Activated naive CD8-positive, alpha-beta T cell treated with anti-CD3 and anti-CD28 coated beads, Interleukin-2, amount 10 ng/mL, durations not matched to agents 7 days and 5 days (primary cell): Measurements from ENCODE around the gene MREG. TPM values are rescaled to one million over a fixed set of nuclear protein-coding genes. Genes with fewer than 3 reads are reported as not detected.

Source experiments
- ATAC-seq: fragments of 150-1000 bp; cut with Tn5 transposase; one replicate; pipeline ENCODE4 v1.10.0; 2021; ENCODE audit warnings: low read depth, moderate library complexity
- POLR2A ChIA-PET: fragments of 350-600 bp; sonication (Branson Sonifier 250); formaldehyde crosslinking; loops from one replicate; lab custom pipeline; 2021; ENCODE audit warnings: antibody characterized with exemption; lab: Charles Lee
- DNase-seq: peaks from one replicate; pipeline ENCODE4 v3.0.0; 2021
- H3K27ac Mint-ChIP-seq: one replicate; pipeline ENCODE4 v1.8.0; 2022; ENCODE audit warnings: mild to moderate bottlenecking, mixed read lengths
- H3K27me3 Mint-ChIP-seq: one replicate; pipeline ENCODE4 v1.8.0; 2022; ENCODE audit warnings: mild to moderate bottlenecking, moderate library complexity, mixed read lengths
- H3K36me3 Mint-ChIP-seq: one replicate; pipeline ENCODE4 v1.8.0; 2021; ENCODE audit warnings: mild to moderate bottlenecking, mixed read lengths
- H3K4me1 Mint-ChIP-seq: one replicate; pipeline ENCODE4 v1.8.0; 2021; ENCODE audit warnings: mixed read lengths
- H3K4me3 Mint-ChIP-seq: one replicate; pipeline ENCODE4 v1.8.0; 2022; ENCODE audit warnings: mild to moderate bottlenecking, moderate library complexity, mixed read lengths
- H3K9me3 Mint-ChIP-seq: one replicate; pipeline ENCODE4 v1.8.0; 2021; ENCODE audit warnings: mixed read lengths
- total RNA-seq, 2 experiments: library from RNA; stranded (reverse); gene quantifications; one replicate each; pipeline ENCODE4 v1.2.3, GENCODE V29; 2021

Gene MREG
- total RNA-seq, 2 experiments from 2014 or later = 7.0 to 8.5 TPM

DNA sequence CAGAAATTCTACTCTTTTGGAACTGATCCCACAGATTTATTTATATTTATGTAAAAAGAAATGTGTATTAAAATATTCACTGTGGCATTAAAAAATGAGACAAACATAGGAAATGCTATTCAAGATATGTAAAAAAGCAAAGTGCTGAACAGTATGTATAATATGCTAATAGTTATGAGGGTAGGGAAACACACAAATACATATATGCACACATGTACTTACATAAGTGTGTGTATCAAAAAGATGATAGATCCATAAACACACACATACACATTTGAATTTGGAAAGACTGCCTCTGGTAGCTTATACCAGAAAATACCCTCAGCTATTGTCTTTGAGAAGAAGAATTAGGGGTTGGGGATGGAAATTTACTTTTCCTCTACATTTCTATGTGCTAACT lies 103.2 kb downstream of the MREG start:
- Mint-ChIP-seq H3K27me3 (peaks cover 52% of the 10 kb centered on the region), H3K36me3 (no peaks in the 10 kb centered on the region), H3K4me1 (peaks cover 4% of the 10 kb centered on the region), H3K27ac (no peak overlapping the region), H3K9me3 (no peaks in the 10 kb centered on the region), H3K4me3 (no peak overlapping the region)
- POLR2A ChIA-PET = no interaction called here
- no peak for ATAC-seq
- DNase-seq = no peak

DNA sequence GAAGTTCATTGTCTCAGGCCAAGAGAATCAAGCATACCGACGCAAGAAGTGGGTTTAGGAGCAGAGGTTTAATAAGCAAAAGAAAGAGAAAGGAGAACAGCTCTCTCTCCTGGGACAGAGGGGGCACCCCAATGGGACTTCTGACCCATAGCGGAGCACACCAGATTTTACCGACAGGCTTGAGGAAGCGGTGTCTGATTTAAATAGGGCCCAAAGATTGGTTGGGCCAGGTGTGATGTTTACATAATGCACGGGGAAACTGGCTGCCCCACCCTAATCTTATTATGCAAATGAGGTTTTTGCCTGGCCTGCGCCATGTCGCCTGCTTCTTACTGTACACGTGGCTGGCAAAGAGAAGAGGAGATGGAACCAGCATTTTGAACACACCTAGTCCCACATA lies 106.2 kb downstream of the MREG start:
- Mint-ChIP-seq H3K27me3 (peaks cover 49% of the 10 kb centered on the region), H3K4me3 (no peak overlapping the region), H3K27ac (no peak overlapping the region), H3K36me3 (no peaks in the 10 kb centered on the region), H3K4me1 (no peaks in the 10 kb centered on the region), H3K9me3 (no peaks in the 10 kb centered on the region)
- ATAC-seq (no peak), DNase-seq (no peak)
- POLR2A ChIA-PET = no interaction called here

DNA sequence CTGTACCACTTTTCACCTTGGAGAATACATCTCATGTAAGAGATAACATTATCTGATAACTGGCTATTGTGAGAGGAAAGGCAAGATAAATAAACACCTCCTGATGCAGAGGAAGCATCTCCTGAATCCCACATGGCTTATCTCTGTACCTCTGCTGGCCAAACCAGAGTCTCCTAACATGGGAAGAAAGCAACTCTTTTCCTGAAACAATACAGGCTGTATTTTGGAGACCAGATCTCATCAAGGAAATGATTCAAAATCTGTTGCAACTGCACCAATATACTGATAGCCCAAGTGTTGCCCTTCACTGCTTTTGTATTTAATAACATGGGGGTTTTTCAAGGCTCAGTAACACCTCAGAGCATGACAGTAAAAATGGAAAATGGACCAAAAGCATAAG lies 106.9 kb downstream of the MREG start:
- no peak for DNase-seq
- peaks cover 49% of the 10 kb centered on the region for H3K27me3 Mint-ChIP-seq
- no peak overlapping the region for H3K27ac Mint-ChIP-seq
- no peaks in the 10 kb centered on the region for H3K36me3 Mint-ChIP-seq
- no peak overlapping the region for H3K4me3 Mint-ChIP-seq
- no peaks in the 10 kb centered on the region for H3K9me3 Mint-ChIP-seq
- POLR2A ChIA-PET = no interaction called here
- no peaks in the 10 kb centered on the region for H3K4me1 Mint-ChIP-seq
- ATAC-seq = no peak

DNA sequence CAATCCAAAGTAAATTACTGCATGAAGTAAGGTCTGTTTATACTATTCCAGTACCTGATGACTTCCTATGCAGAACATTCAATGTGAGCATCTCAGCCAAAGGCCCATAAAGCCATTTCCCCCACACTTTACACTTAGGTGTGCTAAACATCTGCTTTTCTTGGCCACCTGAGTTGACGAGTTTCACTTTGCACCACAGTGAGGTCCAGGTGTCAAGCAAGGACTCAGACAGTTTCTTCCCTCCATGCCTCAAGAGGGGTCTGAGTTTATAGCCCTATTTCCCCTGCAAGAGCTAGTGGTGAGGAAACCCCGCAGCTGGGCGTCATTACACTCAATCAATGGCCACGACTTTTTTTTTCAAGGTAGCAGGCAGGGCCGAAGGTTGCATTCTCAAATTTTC lies 107.7 kb downstream of the MREG start:
- POLR2A ChIA-PET = no interaction called here
- H3K4me3 Mint-ChIP-seq = no peak overlapping the region
- no peaks in the 10 kb centered on the region for H3K36me3 Mint-ChIP-seq
- H3K27me3 Mint-ChIP-seq = peaks cover 50% of the 10 kb centered on the region
- no peak for ATAC-seq
- H3K27ac Mint-ChIP-seq = no peak overlapping the region
- H3K9me3 Mint-ChIP-seq = no peaks in the 10 kb centered on the region
- H3K4me1 Mint-ChIP-seq = peaks cover 3% of the 10 kb centered on the region
- DNase-seq = no peak

DNA sequence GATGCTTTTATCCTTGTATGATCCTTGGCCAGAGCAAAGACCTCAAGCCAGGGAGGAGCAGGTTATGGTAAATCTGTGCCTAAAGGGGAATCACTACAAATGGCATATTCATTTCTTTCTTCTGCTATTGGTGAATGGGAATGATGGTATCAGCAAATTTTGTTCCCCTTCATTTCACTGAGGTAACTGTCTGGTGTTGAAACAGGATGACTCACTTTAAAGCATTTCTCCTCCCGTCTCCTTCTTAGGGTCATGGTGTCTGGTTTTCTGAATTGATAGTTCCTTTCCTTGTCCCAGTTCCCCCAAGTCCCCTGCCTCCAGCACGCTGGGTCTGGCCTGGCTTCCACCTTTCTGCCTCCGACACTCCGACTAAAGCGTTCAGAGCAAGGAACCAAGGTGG lies 109.2 kb downstream of the MREG start:
- Mint-ChIP-seq H3K4me1 (peaks cover 3% of the 10 kb centered on the region), H3K27ac (no peak overlapping the region), H3K4me3 (no peak overlapping the region), H3K27me3 (peaks cover 36% of the 10 kb centered on the region), H3K9me3 (no peaks in the 10 kb centered on the region), H3K36me3 (no peaks in the 10 kb centered on the region)
- no peak for DNase-seq
- POLR2A ChIA-PET = no interaction called here
- no peak for ATAC-seq

DNA sequence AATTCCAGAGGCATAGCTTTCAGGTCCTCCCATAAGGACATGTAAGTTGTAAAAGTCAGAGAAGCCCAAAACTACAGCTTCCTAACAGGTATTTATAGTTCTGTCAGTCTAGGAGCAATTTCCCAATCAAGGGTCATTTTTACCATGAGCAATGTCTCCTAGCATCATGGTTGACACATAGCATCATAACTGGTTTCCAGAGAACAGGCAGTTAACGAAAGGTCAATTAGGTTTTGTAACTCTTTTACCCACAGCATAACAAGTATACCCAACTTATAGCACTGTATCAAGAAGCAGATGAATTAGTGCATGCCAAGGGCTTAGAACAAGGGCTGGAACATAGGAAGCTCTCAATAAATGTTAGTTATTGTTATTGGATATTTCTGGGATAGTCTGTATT lies 110.1 kb downstream of the MREG start:
- DNase-seq (no peak), ATAC-seq (no peak)
- H3K9me3 Mint-ChIP-seq = no peaks in the 10 kb centered on the region
- no peak overlapping the region for H3K4me3 Mint-ChIP-seq
- POLR2A ChIA-PET = no interaction called here
- H3K27me3 Mint-ChIP-seq = peaks cover 30% of the 10 kb centered on the region
- H3K27ac Mint-ChIP-seq = no peak overlapping the region
- peaks cover 3% of the 10 kb centered on the region for H3K4me1 Mint-ChIP-seq
- no peaks in the 10 kb centered on the region for H3K36me3 Mint-ChIP-seq

DNA sequence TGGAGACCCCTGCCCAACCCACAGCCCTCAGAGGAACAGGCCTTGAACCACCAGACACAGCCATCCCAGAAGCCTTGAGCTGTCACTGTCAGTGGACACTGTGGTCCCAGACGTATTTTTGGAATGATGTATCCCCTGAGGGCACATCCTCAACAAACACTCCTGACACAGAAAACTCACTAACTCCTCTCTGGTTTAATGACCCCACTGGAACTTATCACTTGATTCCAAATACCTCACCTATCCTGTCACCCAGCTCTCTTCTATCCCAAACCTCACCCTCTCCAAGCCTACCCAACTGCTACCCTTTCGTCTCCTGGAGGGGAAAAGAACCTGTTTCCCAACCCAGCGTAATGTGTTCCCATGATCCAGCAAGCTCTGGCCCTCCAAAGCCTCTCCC lies 111.6 kb downstream of the MREG start:
- Mint-ChIP-seq H3K9me3 (no peaks in the 10 kb centered on the region), H3K4me1 (peaks cover 3% of the 10 kb centered on the region), H3K4me3 (no peak overlapping the region), H3K27me3 (peaks cover 26% of the 10 kb centered on the region), H3K27ac (no peak overlapping the region), H3K36me3 (no peaks in the 10 kb centered on the region)
- POLR2A ChIA-PET = no interaction called here
- no peak for DNase-seq
- no peak for ATAC-seq

DNA sequence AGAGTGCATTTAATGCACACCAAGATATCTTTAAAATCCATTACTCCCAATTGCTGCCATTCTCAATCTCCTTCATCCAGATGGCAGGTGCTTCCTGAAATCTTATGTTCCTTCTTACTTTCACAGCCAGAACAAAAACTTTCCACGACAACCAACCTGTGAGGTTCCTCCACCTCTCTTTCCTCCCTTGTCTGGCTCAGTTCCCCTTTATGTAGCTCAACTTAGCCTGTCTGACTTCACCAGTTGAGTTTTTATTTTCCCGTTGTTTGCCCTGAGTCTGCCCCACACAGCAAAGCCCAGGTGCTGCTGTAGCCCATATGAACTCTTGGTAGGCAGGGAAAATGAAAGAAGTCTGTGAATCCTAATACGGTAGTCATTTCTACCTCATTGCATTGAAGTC lies 112.5 kb downstream of the MREG start:
- Mint-ChIP-seq H3K4me1 (peaks cover 3% of the 10 kb centered on the region), H3K4me3 (no peak overlapping the region)

DNA sequence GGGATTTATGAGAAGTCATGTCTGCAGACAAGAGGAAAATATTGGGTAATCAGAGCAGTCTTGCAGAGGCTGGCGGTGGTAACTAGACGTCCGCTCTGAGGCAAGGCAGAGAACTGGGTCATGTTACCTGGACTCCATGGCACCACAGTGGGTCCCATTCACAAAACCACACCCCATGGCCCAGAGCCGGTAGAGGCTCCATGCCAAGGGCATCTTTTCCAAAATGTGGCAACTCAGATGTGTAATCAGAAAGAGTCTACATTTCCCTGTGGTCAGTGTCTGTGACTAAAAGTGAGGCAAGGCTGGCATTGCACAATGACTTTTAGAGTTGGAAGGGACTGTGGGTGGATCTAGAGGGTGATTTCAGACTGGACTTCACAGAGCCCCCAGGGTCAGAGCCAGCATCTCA lies 113.1 kb downstream of the MREG start:
- DNase-seq (no peak), ATAC-seq (no peak)
- Mint-ChIP-seq H3K4me1 (peaks cover 3% of the 10 kb centered on the region), H3K36me3 (no peaks in the 10 kb centered on the region), H3K27ac (no peak overlapping the region), H3K4me3 (no peak overlapping the region), H3K9me3 (no peaks in the 10 kb centered on the region), H3K27me3 (peaks cover 20% of the 10 kb centered on the region)
- POLR2A ChIA-PET = no interaction called here

More for the DNA sequence above, 112.5 kb downstream of the MREG start:
- Mint-ChIP-seq H3K27ac (no peak overlapping the region), H3K27me3 (peaks cover 22% of the 10 kb centered on the region), H3K9me3 (no peaks in the 10 kb centered on the region), H3K36me3 (no peaks in the 10 kb centered on the region)
- POLR2A ChIA-PET = no interaction called here
- DNase-seq = no peak
- ATAC-seq = no peak

DNA sequence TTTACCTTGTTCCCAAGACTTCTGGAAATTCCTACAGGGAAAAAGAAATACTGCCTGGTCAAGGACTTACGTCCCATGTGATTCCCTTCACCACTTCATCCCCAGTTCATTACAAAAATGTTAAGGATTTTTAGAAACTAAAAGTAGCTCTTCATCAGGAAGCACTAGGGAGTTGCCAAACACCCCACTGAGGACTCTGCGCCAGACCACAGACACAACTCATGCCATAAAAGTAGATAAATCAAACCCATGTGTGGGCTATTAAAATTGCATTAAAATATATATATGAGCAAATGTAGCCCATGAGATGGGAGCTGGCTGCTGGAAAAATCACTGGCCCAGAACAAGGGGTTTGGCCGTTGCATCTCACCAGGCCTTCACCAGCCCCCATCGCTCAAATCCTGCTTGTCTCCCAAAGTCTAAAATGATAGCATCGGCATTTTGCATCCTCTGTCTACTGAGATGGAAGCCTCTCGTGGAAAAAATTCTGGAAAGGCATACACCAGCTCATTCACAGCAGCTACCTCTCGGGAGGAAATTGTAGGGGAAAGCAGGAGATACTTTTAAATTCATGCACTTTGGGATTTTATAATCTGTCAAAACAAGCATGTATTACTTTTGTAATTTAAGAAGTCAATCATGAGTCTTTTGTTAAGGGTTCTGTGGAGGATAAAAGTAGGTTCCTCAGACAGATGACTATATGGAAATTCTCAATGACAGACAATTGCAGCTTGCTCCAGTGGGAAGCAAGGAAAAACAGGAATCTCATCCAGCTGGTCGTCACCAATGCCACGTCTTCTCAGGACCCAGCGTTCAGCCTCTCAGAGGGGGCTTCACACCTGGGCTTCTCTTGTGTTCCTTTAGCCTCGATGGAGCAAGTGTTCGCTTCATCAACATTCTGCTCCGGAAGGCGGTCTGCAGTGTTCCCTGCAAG lies 113.9 kb downstream of the MREG start:
- Mint-ChIP-seq H3K36me3 (no peaks in the 10 kb centered on the region), H3K4me3 (no peak overlapping the region), H3K27me3 (peaks cover 20% of the 10 kb centered on the region), H3K9me3 (no peaks in the 10 kb centered on the region), H3K4me1 (peaks cover 3% of the 10 kb centered on the region), H3K27ac (no peak overlapping the region)
- ATAC-seq = no peak
- POLR2A ChIA-PET = no interaction called here
- DNase-seq = no peak

DNA sequence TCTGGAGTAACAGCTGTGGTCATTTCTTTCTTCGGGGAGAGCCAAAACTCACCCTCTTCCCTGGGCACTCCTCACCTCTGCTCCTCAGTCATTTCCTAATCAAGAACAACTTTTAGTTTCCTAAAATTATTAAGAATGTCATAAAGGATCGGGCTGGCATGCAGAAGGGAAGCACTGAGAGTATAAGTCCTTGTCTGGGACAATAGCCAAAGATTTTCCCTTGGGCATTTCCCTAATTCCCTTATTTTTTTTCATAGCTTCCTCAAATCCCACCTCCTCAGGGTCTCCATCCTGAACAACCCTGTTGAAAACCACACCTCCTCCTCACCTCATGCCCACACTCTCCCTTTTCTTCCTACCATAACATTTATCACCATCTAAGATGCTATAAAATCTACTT lies 115.0 kb downstream of the MREG start:
- Mint-ChIP-seq H3K27me3 (peaks cover 24% of the 10 kb centered on the region), H3K27ac (no peak overlapping the region), H3K4me3 (no peak overlapping the region), H3K9me3 (no peaks in the 10 kb centered on the region), H3K4me1 (peaks cover 3% of the 10 kb centered on the region), H3K36me3 (no peaks in the 10 kb centered on the region)
- POLR2A ChIA-PET = no interaction called here
- ATAC-seq (no peak), DNase-seq (no peak)

DNA sequence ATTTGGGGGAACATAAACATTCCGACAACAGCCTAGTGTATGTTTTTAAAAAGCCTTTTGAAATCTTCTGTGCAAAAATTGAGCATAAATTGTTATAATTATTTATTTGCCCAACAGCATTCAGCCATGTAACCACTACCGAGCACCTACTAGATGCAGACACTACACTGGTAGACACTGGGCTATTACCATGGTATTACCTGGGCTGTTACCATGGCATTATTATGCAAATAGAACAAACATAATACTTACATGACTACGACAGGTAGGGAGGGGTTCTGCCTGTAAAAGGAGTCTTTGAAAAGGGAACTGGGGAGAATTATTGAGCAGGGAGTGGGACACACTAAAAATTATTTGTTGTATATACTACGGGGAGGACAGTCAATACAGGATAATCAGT lies 116.4 kb downstream of the MREG start:
- no peaks in the 10 kb centered on the region for H3K36me3 Mint-ChIP-seq
- H3K4me1 Mint-ChIP-seq = peaks cover 3% of the 10 kb centered on the region
- no peaks in the 10 kb centered on the region for H3K9me3 Mint-ChIP-seq
- peaks cover 26% of the 10 kb centered on the region for H3K27me3 Mint-ChIP-seq
- DNase-seq = no peak
- ATAC-seq = no peak
- POLR2A ChIA-PET = no interaction called here
- no peak overlapping the region for H3K27ac Mint-ChIP-seq
- H3K4me3 Mint-ChIP-seq = no peak overlapping the region

DNA sequence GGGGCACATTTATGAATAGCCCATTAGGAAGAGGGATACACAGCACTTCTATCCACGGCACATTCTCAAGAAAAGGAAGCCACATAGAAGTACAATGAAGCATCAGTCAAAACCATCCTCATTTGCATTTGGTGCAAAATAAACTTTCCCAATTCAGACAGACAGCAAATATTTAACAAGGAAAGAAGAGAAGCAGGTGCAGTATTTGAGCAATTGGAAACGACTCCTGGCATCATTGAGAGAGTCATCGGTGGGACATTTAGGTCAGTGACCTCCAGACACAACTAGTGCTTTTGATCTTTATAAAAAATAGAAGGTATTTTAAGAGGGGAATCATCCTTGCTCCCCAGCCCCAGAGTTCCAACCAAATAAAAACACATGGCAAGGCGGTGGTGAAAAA lies 118.0 kb downstream of the MREG start:
- Mint-ChIP-seq H3K4me3 (no peak overlapping the region), H3K4me1 (no peaks in the 10 kb centered on the region), H3K27ac (no peak overlapping the region), H3K9me3 (no peaks in the 10 kb centered on the region), H3K36me3 (no peaks in the 10 kb centered on the region), H3K27me3 (peaks cover 20% of the 10 kb centered on the region)
- DNase-seq (no peak), ATAC-seq (no peak)
- POLR2A ChIA-PET = no interaction called here
